Psoas muscle (tissue), 8 donors: ENCODE data around the gene KCNMA1. TPM values are rescaled to one million over a fixed set of nuclear protein-coding genes. Genes with fewer than 3 reads are reported as not detected.

Experiments
- ATAC-seq, 4 donors: fragments of 200-7000 bp; cut with Tn5 transposase; one replicate each; pipeline ENCODE4 v1.9.1; 2020; ENCODE audit warnings: moderate library complexity in 3 of 4, mild to moderate bottlenecking in 2 of 4
- DNase-seq, 2 donors: peaks; one replicate each; pipeline ENCODE4 v3.0.0-alpha.2; 2020
- H3K27ac ChIP-seq: fragments of 200-600 bp; one replicate; pipeline ENCODE4 v1.8.0; 2022
- H3K27me3 ChIP-seq, 3 donors: fragments of 200-600 bp in 1 of 3; one replicate each; pipeline versions ENCODE4 v1.6.1 to v1.8.0; 2013 to 2022; ENCODE audit warnings: low read length in 2 of 3, mild to moderate bottlenecking in 2 of 3, moderate library complexity in 1 of 3; ENCODE audit not compliant: insufficient read depth in 3 of 3
- H3K36me3 ChIP-seq, 2 donors: fragments of 200-600 bp in 1 of 2; one replicate each; pipeline versions ENCODE4 v1.6.1 to v1.8.0; 2013 to 2022; ENCODE audit warnings: low read depth in 1 of 2, mild to moderate bottlenecking in 1 of 2, moderate library complexity in 1 of 2; ENCODE audit not compliant: insufficient read depth in 1 of 2
- H3K4me1 ChIP-seq: fragments of 200-600 bp; one replicate; pipeline ENCODE4 v1.8.0; 2022
- H3K4me3 ChIP-seq: fragments of 200-600 bp; one replicate; pipeline ENCODE4 v1.8.0; 2022; ENCODE audit warnings: mild to moderate bottlenecking
- H3K9me3 ChIP-seq: fragments of 200-600 bp; one replicate; pipeline ENCODE4 v1.8.0; 2022
- CTCF ChIP-seq: fragments of 200-600 bp; IDR thresholded peaks from one replicate; pipeline ENCODE4 v1.8.0; 2022; ENCODE audit warnings: antibody characterized with exemption
- WGBS, 3 donors: extraction: QIAGEN DNeasy Blood & Tissue Kit; methylation state at CpG; one replicate each; pipeline versions ENCODE4 v1.1.6 to v1.1.7; 2013; 5-methylcytosine and 5-hydroxymethylcytosine counted together
- intact Hi-C, 2 donors: fragments of 100-400 bp; cut with DNase I; formaldehyde crosslinking; loops; one replicate each; pipeline versions ENCODE4 v1.11.0 to v1.14.2; 2022
- polyA plus RNA-seq, 3 donors: library from polyadenylated mRNA; stranded (reverse); fragments of 200-250 nt; gene quantifications; one replicate each; pipeline ENCODE4 v1.2.3, GENCODE V29; 2013
- total RNA-seq, 4 donors: library from RNA; stranded (reverse); fragmentation: NEBNext Ultra II Directional in 2 of 4; extraction: Animal tissue kit (Norgen Biotek cat#: 25700) in 2 of 4; gene quantifications; one replicate each; pipeline versions ENCODE4 v1.2.1 to v1.2.4, GENCODE V29; 2021 to 2023
- donor health status: healthy with polysubstance abuse.
- donor health status: DM: no; HTN: no; CAD: no; lungs with moderate emphysema.
- donor health status: Bipolar disorder and iron deficiency.
- donor health status: healthy.
- donor health status: DM: yes; HTN: yes; CAD: no.
- donor health status: DM: no; HTN: no; CAD: no.
- donor health status: DM: no; HTN: no; CAD: no.
- donor health status: DM: yes; HTN: yes; CAD: no.

KCNMA1 gene
- total and polyA plus RNA-seq, 7 donors = 7.9 to 53.0 (median 41.9) TPM

- intact Hi-C loops = no loop called here
- Histone ChIP-seq H3K9me3 (no peaks in the 10 kb centered on the region), H3K27ac (no peak overlapping the region), H3K4me3 (no peak overlapping the region), H3K4me1 (no peaks in the 10 kb centered on the region), H3K27me3 (peaks cover 0 to 3% (median 0%) of the 10 kb centered on the region in 3 donors), H3K36me3 (no peaks in the 10 kb centered on the region)
- DNase-seq = no peak
- ATAC-seq = no peak
- no peak for TF ChIP-seq CTCF
- 89 to 98% (median 97%) methylated on average over 1 of the region's 1 CpG for WGBS, 3 donors
Observed at GRCh38 chr10:76864922-76865321, 772.7 kb downstream of the KCNMA1 start.

GRCh38 chr10:76858721-76859120, 778.9 kb downstream of the KCNMA1 start:
- Histone ChIP-seq H3K4me1 (no peaks in the 10 kb centered on the region), H3K4me3 (no peak overlapping the region), H3K9me3 (no peaks in the 10 kb centered on the region), H3K36me3 (no peaks in the 10 kb centered on the region), H3K27ac (no peak overlapping the region), H3K27me3 (peaks cover 0 to 3% (median 0%) of the 10 kb centered on the region in 3 donors)
- WGBS, 3 donors = 91 to 95% (median 94%) methylated on average over 1 of the region's 1 CpG
- intact Hi-C loops = no loop called here
- DNase-seq = no peak
- no peak for ATAC-seq
- no peak for TF ChIP-seq CTCF

GRCh38 chr10:76840802-76841201, 796.8 kb downstream of the KCNMA1 start:
- no peaks in the 10 kb centered on the region for H3K36me3 ChIP-seq
- intact Hi-C loops = no loop called here
- no peak for DNase-seq
- no peak for ATAC-seq
- no peaks in the 10 kb centered on the region for H3K27me3 ChIP-seq
- no peak for TF ChIP-seq CTCF
- no peak overlapping the region for H3K4me3 ChIP-seq
- no peak overlapping the region for H3K27ac ChIP-seq
- H3K4me1 ChIP-seq = no peaks in the 10 kb centered on the region
- 76 to 86% (median 79%) methylated on average over 8 of the region's 8 CpGs for WGBS, 3 donors
- H3K9me3 ChIP-seq = no peaks in the 10 kb centered on the region

GRCh38 chr10:76839276-76839675, 798.3 kb downstream of the KCNMA1 start:
- H3K4me3 ChIP-seq = no peak overlapping the region
- H3K9me3 ChIP-seq = no peaks in the 10 kb centered on the region
- ATAC-seq (no peak), DNase-seq (no peak)
- H3K36me3 ChIP-seq = no peaks in the 10 kb centered on the region
- no peaks in the 10 kb centered on the region for H3K27me3 ChIP-seq
- H3K27ac ChIP-seq = no peak overlapping the region
- H3K4me1 ChIP-seq = no peaks in the 10 kb centered on the region
- intact Hi-C loops = no loop called here
- no peak for TF ChIP-seq CTCF
- 20 to 26% (median 24%) methylated on average over 3 of the region's 3 CpGs for WGBS, 3 donors

GRCh38 chr10:76830218-76830617, 807.4 kb downstream of the KCNMA1 start:
- Histone ChIP-seq H3K9me3 (no peaks in the 10 kb centered on the region), H3K27me3 (no peaks in the 10 kb centered on the region), H3K4me3 (no peak overlapping the region), H3K27ac (no peak overlapping the region), H3K36me3 (no peaks in the 10 kb centered on the region), H3K4me1 (no peaks in the 10 kb centered on the region)
- 80 to 90% (median 89%) methylated on average over 1 of the region's 1 CpG for WGBS, 3 donors
- no peak for ATAC-seq
- intact Hi-C loops = no loop called here
- DNase-seq = no peak
- no peak for TF ChIP-seq CTCF
